OCI-LY3 (cell line): Measurements from ENCODE around the gene OSBPL6.

ENCODE experiments used
- EZH2phosphoT487 ChIP-seq: fragments of 200-600 bp; shearing (Covaris generic); IDR thresholded peaks from 2 replicates; pipeline ENCODE4 v1.6.1; 2018; ENCODE audit warnings: antibody characterized with exemption, mixed run types, low read depth
- TF ChIP-seq, protein P1 (sequence below): fragments of 200-600, 300-600 bp; sonication (generic); IDR thresholded peaks from 2 replicates; pipeline ENCODE4 v1.5.1; 2014; ENCODE audit warnings: antibody characterized with exemption, low read length, low read depth

DNA sequence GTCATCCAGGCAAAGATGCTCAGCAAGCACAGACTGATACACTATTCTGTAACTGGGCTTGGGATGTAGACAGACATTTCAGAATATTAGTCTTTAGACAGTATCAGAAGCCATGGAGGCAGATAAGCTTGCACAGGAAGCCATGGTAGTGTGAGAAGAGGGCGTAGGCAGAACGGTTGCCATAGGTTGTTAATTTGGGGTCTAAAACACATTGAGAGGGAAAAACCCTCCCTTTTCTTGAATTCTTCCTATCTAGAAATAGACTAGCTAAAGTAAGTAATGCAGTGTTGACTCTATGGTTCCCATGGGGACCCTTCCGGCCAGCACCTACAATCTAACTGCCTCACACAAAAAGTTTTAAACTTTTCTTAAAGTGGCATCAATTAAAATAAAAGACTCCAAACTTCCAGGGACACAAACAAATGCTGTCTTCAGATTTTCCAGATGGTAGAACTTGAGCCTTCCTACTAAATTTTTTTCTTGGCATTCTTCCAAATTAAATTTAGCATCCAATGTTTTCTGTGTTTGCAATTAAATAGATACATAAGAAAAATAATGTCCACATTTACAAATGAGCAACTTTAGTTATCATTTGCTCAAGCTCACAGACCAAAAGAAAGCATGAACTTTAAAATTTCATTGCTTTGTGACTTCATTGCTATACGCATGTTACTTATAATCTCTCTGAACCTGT, 254.8 kb downstream of the OSBPL6 start:
- no peak for TF ChIP-seq EZH2phosphoT487
- TF ChIP-seq, protein P1, sequence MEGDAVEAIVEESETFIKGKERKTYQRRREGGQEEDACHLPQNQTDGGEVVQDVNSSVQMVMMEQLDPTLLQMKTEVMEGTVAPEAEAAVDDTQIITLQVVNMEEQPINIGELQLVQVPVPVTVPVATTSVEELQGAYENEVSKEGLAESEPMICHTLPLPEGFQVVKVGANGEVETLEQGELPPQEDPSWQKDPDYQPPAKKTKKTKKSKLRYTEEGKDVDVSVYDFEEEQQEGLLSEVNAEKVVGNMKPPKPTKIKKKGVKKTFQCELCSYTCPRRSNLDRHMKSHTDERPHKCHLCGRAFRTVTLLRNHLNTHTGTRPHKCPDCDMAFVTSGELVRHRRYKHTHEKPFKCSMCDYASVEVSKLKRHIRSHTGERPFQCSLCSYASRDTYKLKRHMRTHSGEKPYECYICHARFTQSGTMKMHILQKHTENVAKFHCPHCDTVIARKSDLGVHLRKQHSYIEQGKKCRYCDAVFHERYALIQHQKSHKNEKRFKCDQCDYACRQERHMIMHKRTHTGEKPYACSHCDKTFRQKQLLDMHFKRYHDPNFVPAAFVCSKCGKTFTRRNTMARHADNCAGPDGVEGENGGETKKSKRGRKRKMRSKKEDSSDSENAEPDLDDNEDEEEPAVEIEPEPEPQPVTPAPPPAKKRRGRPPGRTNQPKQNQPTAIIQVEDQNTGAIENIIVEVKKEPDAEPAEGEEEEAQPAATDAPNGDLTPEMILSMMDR = no peak
